ENCODE results near the gene GCSAML.

GCSAML gene

GRCh38 chr1:247529771-247530355 lies 19.1 kb upstream of the GCSAML start:
- H3K4me3 ChIP-seq (ENCODE audit: low read depth, low read length), result no peak overlapping the region
- no peak for TF ChIP-seq CTCF (conservative IDR thresholded peaks at IDR 0.05; ENCODE audit: low read depth, low read length)
- no peak for DNase-seq (ENCODE audit: low read depth)

- no peak overlapping the region for H3K4me3 ChIP-seq (ENCODE audit: low read depth, low read length)
- TF ChIP-seq CTCF (conservative IDR thresholded peaks at IDR 0.05; ENCODE audit: low read depth, low read length), result no peak
- no peak for DNase-seq (ENCODE audit: low read depth)
These were observed 18.1 kb upstream of the GCSAML start for GRCh38 chr1:247530785-247531184.

- no peak for TF ChIP-seq CTCF (conservative IDR thresholded peaks at IDR 0.05; ENCODE audit: low read depth, low read length)
- DNase-seq (ENCODE audit: low read depth), result no peak
- H3K4me3 ChIP-seq (ENCODE audit: low read depth, low read length), result no peak overlapping the region
These were observed 17.0 kb upstream of the GCSAML start for GRCh38 chr1:247531937-247532336.

GRCh38 chr1:247535402-247535801 lies 13.5 kb upstream of the GCSAML start:
- no peak for DNase-seq (ENCODE audit: low read depth)
- no peak overlapping the region for H3K4me3 ChIP-seq (ENCODE audit: low read depth, low read length)
- no peak for TF ChIP-seq CTCF (conservative IDR thresholded peaks at IDR 0.05; ENCODE audit: low read depth, low read length)

GRCh38 chr1:247536340-247536739 lies 12.6 kb upstream of the GCSAML start, which contains the start of gene OR2C3:
Gene OR2C3, minus strand, starts transcription at chr1:247536440. Its CDS starts 3,929 bp downstream, at chr1:247532511.
- no peak for DNase-seq (ENCODE audit: low read depth)
- no peak for TF ChIP-seq CTCF (conservative IDR thresholded peaks at IDR 0.05; ENCODE audit: low read depth, low read length)
- no peak within 1 kb of the TSS for H3K4me3 ChIP-seq (ENCODE audit: low read depth, low read length)

GRCh38 chr1:247538561-247538960 lies 10.4 kb upstream of the GCSAML start:
- H3K4me3 ChIP-seq (ENCODE audit: low read depth, low read length), result no peak overlapping the region
- no peak for DNase-seq (ENCODE audit: low read depth)
- no peak for TF ChIP-seq CTCF (conservative IDR thresholded peaks at IDR 0.05; ENCODE audit: low read depth, low read length)

- TF ChIP-seq CTCF (conservative IDR thresholded peaks at IDR 0.05; ENCODE audit: low read depth, low read length), result no peak
- no peak overlapping the region for H3K4me3 ChIP-seq (ENCODE audit: low read depth, low read length)
- DNase-seq (ENCODE audit: low read depth), result no peak
These were observed 9.7 kb upstream of the GCSAML start for GRCh38 chr1:247539215-247539614.

Data from choroid plexus epithelial cell (primary cell).